Endometrium (tissue), 2 donors: Measurements from ENCODE around the gene LEKR1.
"Not testable (repeated sequence)": the region's sequence is repeated elsewhere in the genome, so short reads cannot be mapped to it uniquely, and the experiment has no call there.

Experiments used
- FAIRE-seq: peaks from 2 replicates; lab custom pipeline; 2012; peaks lifted over from hg19 to GRCh38; lab: Jason Lieb, UNC
- donor health status: control.
- donor health status: control.

LEKR1 gene

GRCh38 chr3:156826144-156826895 is at the start of gene LEKR1:
TSS of gene LEKR1 (plus strand) at chr3:156826353. CDS start at chr3:156829330, 2,977 bp downstream.
- no peak for FAIRE-seq

- no peak for FAIRE-seq
These were observed 49.3 kb upstream of the LEKR1 start for GRCh38 chr3:156776871-156777270.

GRCh38 chr3:156781310-156782230 is 44.6 kb upstream of the LEKR1 start:
- FAIRE-seq = no peak

- FAIRE-seq = no peak
These were observed 43.8 kb upstream of the LEKR1 start for GRCh38 chr3:156782319-156782718.

- no peak for FAIRE-seq
These were observed 43.2 kb upstream of the LEKR1 start for GRCh38 chr3:156782921-156783320.

- no peak for FAIRE-seq
These were observed 39.2 kb upstream of the LEKR1 start for GRCh38 chr3:156787001-156787400.

- no peak for FAIRE-seq
These were observed 38.1 kb upstream of the LEKR1 start for GRCh38 chr3:156787926-156788663.

- no peak for FAIRE-seq
These were observed 37.3 kb upstream of the LEKR1 start for GRCh38 chr3:156788846-156789245.

- no peak for FAIRE-seq
These were observed 36.0 kb upstream of the LEKR1 start for GRCh38 chr3:156790156-156790555.

- no peak for FAIRE-seq
These were observed 34.0 kb upstream of the LEKR1 start for GRCh38 chr3:156792114-156792513.

GRCh38 chr3:156792536-156792935 is 33.6 kb upstream of the LEKR1 start:
- FAIRE-seq = no peak

- no peak for FAIRE-seq
These were observed 33.2 kb upstream of the LEKR1 start for GRCh38 chr3:156792945-156793344.

GRCh38 chr3:156793400-156793799 is 32.8 kb upstream of the LEKR1 start:
- FAIRE-seq = no peak

- no peak for FAIRE-seq
These were observed 32.3 kb upstream of the LEKR1 start for GRCh38 chr3:156793851-156794250.

- no peak for FAIRE-seq
These were observed 30.2 kb upstream of the LEKR1 start for GRCh38 chr3:156795890-156796481.

- no peak for FAIRE-seq
These were observed 28.8 kb upstream of the LEKR1 start for GRCh38 chr3:156797368-156797767.

- not testable (repeated sequence) for FAIRE-seq
These were observed 25.9 kb upstream of the LEKR1 start for GRCh38 chr3:156800287-156800686.

- FAIRE-seq = no peak
These were observed 24.4 kb upstream of the LEKR1 start for GRCh38 chr3:156801746-156802145.

- FAIRE-seq = no peak
These were observed 23.1 kb upstream of the LEKR1 start for GRCh38 chr3:156802821-156803606.

GRCh38 chr3:156803952-156804741 is 22.0 kb upstream of the LEKR1 start:
- no peak for FAIRE-seq
